WTC11 (cell line): ENCODE results near the gene PTAR1. TPM values are rescaled to one million over a fixed set of nuclear protein-coding genes. Genes with fewer than 3 reads are reported as not detected.

Experiments
- ATAC-seq: fragments of 200-7000 bp; cut with Tn5 transposase; 2 replicates; pipeline ENCODE4 v1.10.0; 2021; ENCODE audit warnings: mild to moderate bottlenecking, moderate library complexity
- CTCF ChIA-PET: fragments of 300-600 bp; sonication (Branson Sonifier 250); formaldehyde crosslinking; loops from one replicate; lab custom pipeline; 2021; ENCODE audit warnings: antibody characterized with exemption; lab: Charles Lee
- POLR2A ChIA-PET: fragments of 350-600 bp; sonication (Branson Sonifier 250); formaldehyde crosslinking; loops from one replicate; lab custom pipeline; 2021; ENCODE audit warnings: antibody characterized with exemption; lab: Charles Lee
- DNase-seq: peaks from one replicate; pipeline ENCODE4 v3.0.0; 2021; ENCODE audit warnings: low spot score
- H3K27ac Mint-ChIP-seq: 2 replicates; pipeline ENCODE4 v1.8.0; 2021; ENCODE audit warnings: mixed read lengths
- H3K27me3 Mint-ChIP-seq: 2 replicates; pipeline ENCODE4 v1.8.0; 2021; ENCODE audit warnings: low read depth, mild to moderate bottlenecking, moderate library complexity, mixed read lengths
- H3K36me3 Mint-ChIP-seq: 2 replicates; pipeline ENCODE4 v1.8.0; 2021; ENCODE audit warnings: mixed read lengths
- H3K4me1 Mint-ChIP-seq: 2 replicates; pipeline ENCODE4 v1.8.0; 2022; ENCODE audit warnings: mixed read lengths
- H3K4me3 Mint-ChIP-seq: 2 replicates; pipeline ENCODE4 v1.8.0; 2021; ENCODE audit warnings: mild to moderate bottlenecking, moderate library complexity, mixed read lengths
- H3K9me3 Mint-ChIP-seq: 2 replicates; pipeline ENCODE4 v1.8.0; 2021; ENCODE audit warnings: mixed read lengths
- ATF1 ChIP-seq: sonication (generic); formaldehyde crosslinking; IDR thresholded peaks from 2 replicates; pipeline ENCODE4 v1.8.1; 2023; ENCODE audit warnings: mild to moderate bottlenecking, moderate library complexity, missing genetic modification reagents
- EMX1 ChIP-seq: fragments of 250-450 bp; sonication (Bioruptor Pico); IDR thresholded peaks from 2 replicates; pipeline ENCODE4 v1.8.0; 2021; ENCODE audit warnings: mild to moderate bottlenecking
- FOXP1 ChIP-seq: sonication (generic); formaldehyde crosslinking; IDR thresholded peaks from 2 replicates; pipeline ENCODE4 v1.8.0; 2022; ENCODE audit warnings: missing genetic modification reagents, mild to moderate bottlenecking, moderate library complexity, borderline replicate concordance
- GRHL2 ChIP-seq: fragments of 250-450 bp; sonication (Bioruptor Pico); IDR thresholded peaks from 2 replicates; pipeline ENCODE4 v1.8.0; 2022; ENCODE audit warnings: mild to moderate bottlenecking, moderate library complexity; ENCODE audit not compliant: insufficient replicate concordance, severe bottlenecking
- HMGA2 ChIP-seq: fragments of 250-450 bp; sonication (Bioruptor Pico); IDR thresholded peaks from 2 replicates; pipeline ENCODE4 v1.4.0; 2021; ENCODE audit warnings: mild to moderate bottlenecking, moderate library complexity
- MXD4 ChIP-seq: fragments of 250-450 bp; sonication (Bioruptor Pico); IDR thresholded peaks from 2 replicates; pipeline ENCODE4 v1.8.0; 2021; ENCODE audit warnings: mild to moderate bottlenecking, moderate library complexity, borderline replicate concordance
- MYBL2 ChIP-seq: sonication (generic); formaldehyde crosslinking; IDR thresholded peaks from 2 replicates; pipeline ENCODE4 v1.8.1; 2023; ENCODE audit warnings: mild to moderate bottlenecking, moderate library complexity, missing genetic modification reagents
- NFE2L1 ChIP-seq: sonication (generic); formaldehyde crosslinking; IDR thresholded peaks from 2 replicates; pipeline ENCODE4 v1.8.1; 2023; ENCODE audit warnings: missing genetic modification reagents
- PRRX2 ChIP-seq: fragments of 250-450 bp; sonication (Bioruptor Pico); IDR thresholded peaks from 2 replicates; pipeline ENCODE4 v1.8.0; 2021; ENCODE audit warnings: mild to moderate bottlenecking
- SMAD4 ChIP-seq: sonication (generic); formaldehyde crosslinking; IDR thresholded peaks from 2 replicates; pipeline ENCODE4 v1.8.0; 2022; ENCODE audit warnings: mild to moderate bottlenecking, missing genetic modification reagents
- TEAD1 ChIP-seq: sonication (generic); formaldehyde crosslinking; IDR thresholded peaks from 2 replicates; pipeline ENCODE4 v1.8.0; 2022; ENCODE audit warnings: mild to moderate bottlenecking, missing genetic modification reagents
- ZBTB21 ChIP-seq: sonication (generic); formaldehyde crosslinking; IDR thresholded peaks from 2 replicates; pipeline ENCODE4 v1.8.1; 2023; ENCODE audit warnings: mild to moderate bottlenecking, missing genetic modification reagents, borderline replicate concordance
- ZNF219 ChIP-seq: sonication (generic); formaldehyde crosslinking; IDR thresholded peaks from 2 replicates; pipeline ENCODE4 v1.8.0; 2023; ENCODE audit warnings: missing genetic modification reagents, mild to moderate bottlenecking, borderline replicate concordance
- ZNF263 ChIP-seq: sonication (generic); formaldehyde crosslinking; IDR thresholded peaks from 2 replicates; pipeline ENCODE4 v1.8.1; 2022; ENCODE audit warnings: low read depth, mild to moderate bottlenecking, moderate library complexity, missing genetic modification reagents
- total RNA-seq: library from RNA; stranded (reverse); gene quantifications from 3 replicates; pipeline ENCODE4 v1.2.3, GENCODE V29; 2021
- TF ChIP-seq, protein P1 (sequence below): fragments of 250-450 bp; sonication (Bioruptor Pico); IDR thresholded peaks from 2 replicates; pipeline ENCODE4 v1.9.0; 2021; ENCODE audit warnings: mild to moderate bottlenecking
- TF ChIP-seq, protein P2 (sequence below): sonication (generic); formaldehyde crosslinking; IDR thresholded peaks from 2 replicates; pipeline ENCODE4 v1.8.1; 2022; ENCODE audit warnings: mild to moderate bottlenecking, missing genetic modification reagents, moderate library complexity, borderline replicate concordance
- TF ChIP-seq, protein P3 (sequence below): sonication (generic); formaldehyde crosslinking; IDR thresholded peaks from 2 replicates; pipeline ENCODE4 v1.8.1; 2022; ENCODE audit warnings: low read depth, missing genetic modification reagents, borderline replicate concordance
- TF ChIP-seq, protein P4 (sequence below): sonication (generic); formaldehyde crosslinking; IDR thresholded peaks from 2 replicates; pipeline ENCODE4 v1.8.1; 2022; ENCODE audit warnings: missing genetic modification reagents, borderline replicate concordance
- TF ChIP-seq, protein P5 (sequence below): fragments of 250-450 bp; sonication (Bioruptor Pico); IDR thresholded peaks from 2 replicates; pipeline ENCODE4 v1.9.0; 2021; ENCODE audit warnings: mild to moderate bottlenecking
- TF ChIP-seq, protein P6 (sequence below): sonication (generic); formaldehyde crosslinking; IDR thresholded peaks from 2 replicates; pipeline ENCODE4 v1.8.0; 2022; ENCODE audit warnings: mild to moderate bottlenecking, missing genetic modification reagents
- TF ChIP-seq, protein P7 (sequence below): sonication (generic); formaldehyde crosslinking; IDR thresholded peaks from 2 replicates; pipeline ENCODE4 v1.8.0; 2022; ENCODE audit warnings: mild to moderate bottlenecking, missing genetic modification reagents
- TF ChIP-seq, protein P8 (sequence below): sonication (generic); formaldehyde crosslinking; IDR thresholded peaks from 2 replicates; pipeline ENCODE4 v1.8.1; 2023; ENCODE audit warnings: mild to moderate bottlenecking, missing genetic modification reagents, moderate library complexity

Gene PTAR1
- total RNA-seq, 1 experiment from 2014 or later, result 90.8 TPM

DNA sequence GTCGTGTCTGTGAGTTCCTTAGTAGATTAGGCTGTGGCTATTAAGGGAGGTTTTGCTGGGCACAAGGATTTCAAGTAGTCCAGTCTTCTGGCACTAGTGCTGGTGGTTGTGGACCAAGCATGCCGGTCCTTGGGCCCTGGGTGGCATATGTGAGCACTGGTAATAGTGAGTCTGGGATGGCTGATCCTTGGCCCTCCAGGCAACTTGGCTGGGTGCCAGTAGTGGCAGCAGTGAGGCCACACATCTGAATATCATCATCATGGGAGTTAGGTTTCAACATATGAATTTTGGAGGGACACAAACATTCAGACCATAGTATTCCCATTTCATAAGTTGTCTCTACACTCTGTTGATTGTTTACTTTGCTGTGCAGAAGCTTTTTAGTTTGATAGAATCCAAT is 62.3 kb downstream of the PTAR1 start (continued):
- TF ChIP-seq, protein P1, sequence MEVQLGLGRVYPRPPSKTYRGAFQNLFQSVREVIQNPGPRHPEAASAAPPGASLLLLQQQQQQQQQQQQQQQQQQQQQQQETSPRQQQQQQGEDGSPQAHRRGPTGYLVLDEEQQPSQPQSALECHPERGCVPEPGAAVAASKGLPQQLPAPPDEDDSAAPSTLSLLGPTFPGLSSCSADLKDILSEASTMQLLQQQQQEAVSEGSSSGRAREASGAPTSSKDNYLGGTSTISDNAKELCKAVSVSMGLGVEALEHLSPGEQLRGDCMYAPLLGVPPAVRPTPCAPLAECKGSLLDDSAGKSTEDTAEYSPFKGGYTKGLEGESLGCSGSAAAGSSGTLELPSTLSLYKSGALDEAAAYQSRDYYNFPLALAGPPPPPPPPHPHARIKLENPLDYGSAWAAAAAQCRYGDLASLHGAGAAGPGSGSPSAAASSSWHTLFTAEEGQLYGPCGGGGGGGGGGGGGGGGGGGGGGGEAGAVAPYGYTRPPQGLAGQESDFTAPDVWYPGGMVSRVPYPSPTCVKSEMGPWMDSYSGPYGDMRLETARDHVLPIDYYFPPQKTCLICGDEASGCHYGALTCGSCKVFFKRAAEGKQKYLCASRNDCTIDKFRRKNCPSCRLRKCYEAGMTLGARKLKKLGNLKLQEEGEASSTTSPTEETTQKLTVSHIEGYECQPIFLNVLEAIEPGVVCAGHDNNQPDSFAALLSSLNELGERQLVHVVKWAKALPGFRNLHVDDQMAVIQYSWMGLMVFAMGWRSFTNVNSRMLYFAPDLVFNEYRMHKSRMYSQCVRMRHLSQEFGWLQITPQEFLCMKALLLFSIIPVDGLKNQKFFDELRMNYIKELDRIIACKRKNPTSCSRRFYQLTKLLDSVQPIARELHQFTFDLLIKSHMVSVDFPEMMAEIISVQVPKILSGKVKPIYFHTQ (CRISPR knock-in tag), result no peak
- TF ChIP-seq PRRX2 (CRISPR knock-in tag) (no peak), ZNF263 (no peak), GRHL2 (CRISPR knock-in tag) (no peak), ATF1 (CRISPR knock-in tag) (no peak), ZBTB21 (CRISPR knock-in tag) (no peak), MXD4 (CRISPR knock-in tag) (no peak), EMX1 (CRISPR knock-in tag) (no peak), FOXP1 (CRISPR knock-in tag) (no peak), ZNF219 (CRISPR knock-in tag) (no peak), NFE2L1 (CRISPR knock-in tag) (no peak)
- TF ChIP-seq, protein P2, sequence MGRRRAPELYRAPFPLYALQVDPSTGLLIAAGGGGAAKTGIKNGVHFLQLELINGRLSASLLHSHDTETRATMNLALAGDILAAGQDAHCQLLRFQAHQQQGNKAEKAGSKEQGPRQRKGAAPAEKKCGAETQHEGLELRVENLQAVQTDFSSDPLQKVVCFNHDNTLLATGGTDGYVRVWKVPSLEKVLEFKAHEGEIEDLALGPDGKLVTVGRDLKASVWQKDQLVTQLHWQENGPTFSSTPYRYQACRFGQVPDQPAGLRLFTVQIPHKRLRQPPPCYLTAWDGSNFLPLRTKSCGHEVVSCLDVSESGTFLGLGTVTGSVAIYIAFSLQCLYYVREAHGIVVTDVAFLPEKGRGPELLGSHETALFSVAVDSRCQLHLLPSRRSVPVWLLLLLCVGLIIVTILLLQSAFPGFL (CRISPR knock-in tag), result no peak
- TF ChIP-seq, protein P3, sequence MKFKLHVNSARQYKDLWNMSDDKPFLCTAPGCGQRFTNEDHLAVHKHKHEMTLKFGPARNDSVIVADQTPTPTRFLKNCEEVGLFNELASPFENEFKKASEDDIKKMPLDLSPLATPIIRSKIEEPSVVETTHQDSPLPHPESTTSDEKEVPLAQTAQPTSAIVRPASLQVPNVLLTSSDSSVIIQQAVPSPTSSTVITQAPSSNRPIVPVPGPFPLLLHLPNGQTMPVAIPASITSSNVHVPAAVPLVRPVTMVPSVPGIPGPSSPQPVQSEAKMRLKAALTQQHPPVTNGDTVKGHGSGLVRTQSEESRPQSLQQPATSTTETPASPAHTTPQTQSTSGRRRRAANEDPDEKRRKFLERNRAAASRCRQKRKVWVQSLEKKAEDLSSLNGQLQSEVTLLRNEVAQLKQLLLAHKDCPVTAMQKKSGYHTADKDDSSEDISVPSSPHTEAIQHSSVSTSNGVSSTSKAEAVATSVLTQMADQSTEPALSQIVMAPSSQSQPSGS, result no peak
- TF ChIP-seq, protein P4, sequence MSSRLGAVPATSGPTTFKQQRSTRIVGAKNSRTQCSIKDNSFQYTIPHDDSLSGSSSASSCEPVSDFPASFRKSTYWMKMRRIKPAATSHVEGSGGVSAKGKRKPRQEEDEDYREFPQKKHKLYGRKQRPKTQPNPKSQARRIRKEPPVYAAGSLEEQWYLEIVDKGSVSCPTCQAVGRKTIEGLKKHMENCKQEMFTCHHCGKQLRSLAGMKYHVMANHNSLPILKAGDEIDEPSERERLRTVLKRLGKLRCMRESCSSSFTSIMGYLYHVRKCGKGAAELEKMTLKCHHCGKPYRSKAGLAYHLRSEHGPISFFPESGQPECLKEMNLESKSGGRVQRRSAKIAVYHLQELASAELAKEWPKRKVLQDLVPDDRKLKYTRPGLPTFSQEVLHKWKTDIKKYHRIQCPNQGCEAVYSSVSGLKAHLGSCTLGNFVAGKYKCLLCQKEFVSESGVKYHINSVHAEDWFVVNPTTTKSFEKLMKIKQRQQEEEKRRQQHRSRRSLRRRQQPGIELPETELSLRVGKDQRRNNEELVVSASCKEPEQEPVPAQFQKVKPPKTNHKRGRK, result no peak
- TF ChIP-seq, protein P5, sequence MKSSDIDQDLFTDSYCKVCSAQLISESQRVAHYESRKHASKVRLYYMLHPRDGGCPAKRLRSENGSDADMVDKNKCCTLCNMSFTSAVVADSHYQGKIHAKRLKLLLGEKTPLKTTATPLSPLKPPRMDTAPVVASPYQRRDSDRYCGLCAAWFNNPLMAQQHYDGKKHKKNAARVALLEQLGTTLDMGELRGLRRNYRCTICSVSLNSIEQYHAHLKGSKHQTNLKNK, result no peak

DNA sequence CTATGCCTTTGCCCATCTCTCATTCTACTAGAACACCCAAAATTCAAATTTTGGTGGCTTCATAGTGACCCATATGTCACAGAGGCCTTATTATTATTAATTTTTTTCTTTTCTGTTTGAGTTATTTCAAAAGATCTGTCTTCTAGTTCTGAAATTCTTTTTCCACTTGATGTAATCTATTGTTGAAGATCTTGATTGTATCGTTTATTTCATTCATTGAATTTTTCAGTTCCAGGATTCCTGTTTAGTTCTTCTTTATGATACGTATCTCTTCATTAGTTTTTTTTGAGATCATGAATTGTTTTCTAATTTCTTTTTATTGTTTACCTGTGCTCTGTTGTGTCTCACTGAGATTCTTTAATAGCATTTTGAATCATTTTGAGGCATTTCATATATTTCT is 63.0 kb downstream of the PTAR1 start:
- Mint-ChIP-seq H3K9me3 (peaks cover 37% of the 10 kb centered on the region), H3K27ac (no peak overlapping the region), H3K36me3 (peaks cover 16% of the 10 kb centered on the region), H3K4me3 (no peak overlapping the region), H3K27me3 (peaks cover 3% of the 10 kb centered on the region; the same call in 1 of the 2 replicates), H3K4me1 (no peaks in the 10 kb centered on the region)
- ChIA-PET CTCF (no interaction called here), POLR2A (no interaction called here)
- DNase-seq (no peak), ATAC-seq (no peak)
- TF ChIP-seq, protein P6, sequence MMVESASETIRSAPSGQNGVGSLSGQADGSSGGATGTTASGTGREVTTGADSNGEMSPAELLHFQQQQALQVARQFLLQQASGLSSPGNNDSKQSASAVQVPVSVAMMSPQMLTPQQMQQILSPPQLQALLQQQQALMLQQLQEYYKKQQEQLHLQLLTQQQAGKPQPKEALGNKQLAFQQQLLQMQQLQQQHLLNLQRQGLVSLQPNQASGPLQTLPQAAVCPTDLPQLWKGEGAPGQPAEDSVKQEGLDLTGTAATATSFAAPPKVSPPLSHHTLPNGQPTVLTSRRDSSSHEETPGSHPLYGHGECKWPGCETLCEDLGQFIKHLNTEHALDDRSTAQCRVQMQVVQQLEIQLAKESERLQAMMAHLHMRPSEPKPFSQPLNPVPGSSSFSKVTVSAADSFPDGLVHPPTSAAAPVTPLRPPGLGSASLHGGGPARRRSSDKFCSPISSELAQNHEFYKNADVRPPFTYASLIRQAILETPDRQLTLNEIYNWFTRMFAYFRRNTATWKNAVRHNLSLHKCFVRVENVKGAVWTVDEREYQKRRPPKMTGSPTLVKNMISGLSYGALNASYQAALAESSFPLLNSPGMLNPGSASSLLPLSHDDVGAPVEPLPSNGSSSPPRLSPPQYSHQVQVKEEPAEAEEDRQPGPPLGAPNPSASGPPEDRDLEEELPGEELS (CRISPR knock-in tag), result no peak
- TF ChIP-seq HMGA2 (CRISPR knock-in tag) (no peak), ATF1 (CRISPR knock-in tag) (no peak), ZNF219 (CRISPR knock-in tag) (no peak), TEAD1 (CRISPR knock-in tag) (no peak), SMAD4 (no peak), MYBL2 (CRISPR knock-in tag) (no peak)
- TF ChIP-seq, protein P5, result no peak
- TF ChIP-seq, protein P7, sequence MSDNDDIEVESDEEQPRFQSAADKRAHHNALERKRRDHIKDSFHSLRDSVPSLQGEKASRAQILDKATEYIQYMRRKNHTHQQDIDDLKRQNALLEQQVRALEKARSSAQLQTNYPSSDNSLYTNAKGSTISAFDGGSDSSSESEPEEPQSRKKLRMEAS (CRISPR knock-in tag), result no peak
- TF ChIP-seq, protein P8, sequence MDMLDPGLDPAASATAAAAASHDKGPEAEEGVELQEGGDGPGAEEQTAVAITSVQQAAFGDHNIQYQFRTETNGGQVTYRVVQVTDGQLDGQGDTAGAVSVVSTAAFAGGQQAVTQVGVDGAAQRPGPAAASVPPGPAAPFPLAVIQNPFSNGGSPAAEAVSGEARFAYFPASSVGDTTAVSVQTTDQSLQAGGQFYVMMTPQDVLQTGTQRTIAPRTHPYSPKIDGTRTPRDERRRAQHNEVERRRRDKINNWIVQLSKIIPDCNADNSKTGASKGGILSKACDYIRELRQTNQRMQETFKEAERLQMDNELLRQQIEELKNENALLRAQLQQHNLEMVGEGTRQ (CRISPR knock-in tag), result no peak
- TF ChIP-seq, protein P1 (CRISPR knock-in tag), result no peak
